Right atrium auricular region (tissue), 2 donors: ENCODE data around the gene TMC1. TPM values are rescaled to one million over a fixed set of nuclear protein-coding genes. Genes with fewer than 3 reads are reported as not detected.

Experiments used
- DNase-seq: peaks from one replicate; pipeline ENCODE4 v3.0.0-alpha.2; 2019; ENCODE audit warnings: low spot score
- H3K27ac ChIP-seq, 2 donors: fragments of 200-600 bp; sonication (generic); 1 replicate in 1 of 2; 2 replicates in 1 of 2; pipeline ENCODE4 v1.5.1; 2016 to 2019
- H3K27me3 ChIP-seq, 2 donors: fragments of 200-600 bp; sonication (generic); one replicate each; pipeline versions ENCODE4 v1.5.1 to v1.6.0; 2017 to 2019
- H3K36me3 ChIP-seq: fragments of 200-600 bp; sonication (generic); one replicate; pipeline ENCODE4 v1.5.1; 2016
- H3K4me1 ChIP-seq, 2 donors: fragments of 200-600 bp; sonication (generic); one replicate each; pipeline versions ENCODE4 v1.5.1 to v1.6.0; 2017 to 2019
- H3K4me3 ChIP-seq, 2 donors: fragments of 200-600 bp; sonication (generic); 1 replicate in 1 of 2; 2 replicates in 1 of 2; pipeline ENCODE4 v1.5.1; 2017 to 2019; ENCODE audit warnings: mild to moderate bottlenecking in 1 of 2, moderate library complexity in 1 of 2
- H3K9me3 ChIP-seq, 2 donors: fragments of 200-600 bp; sonication (generic); one replicate each; pipeline ENCODE4 v1.5.1; 2019
- total RNA-seq, 2 donors: library from RNA; depleted of rRNA; stranded (reverse); fragments of >200 nt; gene quantifications; one replicate each; pipeline ENCODE4 v1.1.0, GENCODE V29; 2016
- TF ChIP-seq, protein P1 (sequence below), 2 donors: fragments of 200-600 bp; sonication (generic); IDR thresholded peaks; one replicate each; pipeline ENCODE4 v1.5.1; 2019; ENCODE audit warnings: antibody characterized with exemption in 2 of 2

Gene TMC1
- total RNA-seq, 2 donors from 2014 or later: not detected

DNA sequence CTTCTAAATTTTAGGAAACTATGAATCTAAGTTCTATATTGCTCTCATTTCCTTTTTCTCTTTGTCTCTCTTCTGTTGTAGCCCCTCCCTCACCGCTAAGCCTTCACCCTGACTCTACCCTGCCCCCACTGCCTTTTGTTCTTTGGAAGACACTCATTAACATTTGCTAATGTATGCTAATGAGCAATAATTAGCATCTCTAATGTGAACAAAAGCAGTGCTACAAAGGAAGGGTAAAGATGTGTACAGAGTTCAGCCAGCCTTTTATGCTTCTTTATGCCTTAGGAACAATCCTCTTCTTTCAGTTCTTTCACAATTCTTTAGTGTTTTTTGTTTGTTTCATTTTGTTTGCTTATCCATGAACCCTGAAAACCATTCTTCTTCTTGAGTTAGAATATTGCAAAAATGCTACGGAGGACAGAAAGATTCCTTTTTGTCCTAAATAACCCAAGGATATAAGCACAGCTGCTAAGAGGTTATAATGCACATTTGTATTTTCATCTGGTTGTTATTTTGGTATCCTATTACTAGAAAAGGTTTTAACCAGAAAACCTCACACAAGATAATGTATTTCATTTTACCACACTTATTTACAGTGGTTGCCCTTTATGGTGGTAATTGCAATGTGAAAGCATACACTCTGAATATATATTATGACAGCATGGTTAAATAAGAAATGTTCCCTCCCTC lies 159.3 kb downstream of the TMC1 start:
- H3K27me3 ChIP-seq: no peaks in the 10 kb centered on the region
- H3K27ac ChIP-seq: no peak overlapping the region
- DNase-seq: no peak
- H3K4me3 ChIP-seq: no peak overlapping the region
- no peaks in the 10 kb centered on the region for H3K36me3 ChIP-seq
- H3K9me3 ChIP-seq: no peaks in the 10 kb centered on the region
- H3K4me1 ChIP-seq: no peaks in the 10 kb centered on the region
- TF ChIP-seq, protein P1, sequence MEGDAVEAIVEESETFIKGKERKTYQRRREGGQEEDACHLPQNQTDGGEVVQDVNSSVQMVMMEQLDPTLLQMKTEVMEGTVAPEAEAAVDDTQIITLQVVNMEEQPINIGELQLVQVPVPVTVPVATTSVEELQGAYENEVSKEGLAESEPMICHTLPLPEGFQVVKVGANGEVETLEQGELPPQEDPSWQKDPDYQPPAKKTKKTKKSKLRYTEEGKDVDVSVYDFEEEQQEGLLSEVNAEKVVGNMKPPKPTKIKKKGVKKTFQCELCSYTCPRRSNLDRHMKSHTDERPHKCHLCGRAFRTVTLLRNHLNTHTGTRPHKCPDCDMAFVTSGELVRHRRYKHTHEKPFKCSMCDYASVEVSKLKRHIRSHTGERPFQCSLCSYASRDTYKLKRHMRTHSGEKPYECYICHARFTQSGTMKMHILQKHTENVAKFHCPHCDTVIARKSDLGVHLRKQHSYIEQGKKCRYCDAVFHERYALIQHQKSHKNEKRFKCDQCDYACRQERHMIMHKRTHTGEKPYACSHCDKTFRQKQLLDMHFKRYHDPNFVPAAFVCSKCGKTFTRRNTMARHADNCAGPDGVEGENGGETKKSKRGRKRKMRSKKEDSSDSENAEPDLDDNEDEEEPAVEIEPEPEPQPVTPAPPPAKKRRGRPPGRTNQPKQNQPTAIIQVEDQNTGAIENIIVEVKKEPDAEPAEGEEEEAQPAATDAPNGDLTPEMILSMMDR (IDR thresholded peaks at IDR 0.05): no peak

DNA sequence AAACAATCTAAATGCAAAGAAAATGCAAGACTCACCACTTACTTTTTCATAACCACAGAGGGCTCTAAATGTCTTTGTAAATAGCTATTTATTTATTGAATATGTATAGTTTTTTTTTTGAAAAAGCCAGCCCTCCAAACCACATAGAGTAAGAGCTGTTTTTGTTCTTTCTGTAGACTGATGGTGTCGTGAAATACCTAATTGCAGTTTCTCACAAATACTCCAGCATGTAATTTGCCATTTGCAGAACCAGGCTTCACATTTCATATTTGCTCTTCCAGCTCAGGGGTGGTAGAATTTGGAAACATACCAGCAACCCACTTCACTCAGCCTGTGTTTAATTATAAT lies 159.8 kb downstream of the TMC1 start:
- H3K27ac ChIP-seq: no peak overlapping the region
- no peaks in the 10 kb centered on the region for H3K9me3 ChIP-seq
- DNase-seq: no peak
- no peaks in the 10 kb centered on the region for H3K36me3 ChIP-seq
- no peaks in the 10 kb centered on the region for H3K4me1 ChIP-seq
- H3K4me3 ChIP-seq: no peak overlapping the region
- TF ChIP-seq, protein P1 (IDR thresholded peaks at IDR 0.05): no peak
- H3K27me3 ChIP-seq: no peaks in the 10 kb centered on the region

DNA sequence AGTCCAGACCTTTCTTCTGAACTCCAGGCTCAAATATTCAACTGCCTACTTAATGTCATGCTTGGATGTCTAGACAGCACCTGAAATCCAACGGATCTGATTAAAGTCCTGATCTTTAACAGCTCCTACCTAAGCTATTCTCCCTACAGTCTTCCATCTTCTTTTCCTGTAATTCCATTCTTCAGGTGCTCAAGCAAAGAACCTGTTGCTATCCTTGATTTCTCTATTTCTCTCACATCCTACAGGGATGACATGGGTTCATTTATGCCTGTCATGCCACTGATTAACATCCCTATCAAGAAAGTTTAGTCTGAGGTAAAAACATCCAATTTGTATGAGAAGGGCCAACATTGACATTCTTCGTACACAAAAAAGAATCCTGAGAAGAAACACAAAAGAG lies 163.2 kb downstream of the TMC1 start:
- Histone ChIP-seq H3K27ac (no peak overlapping the region), H3K4me1 (no peaks in the 10 kb centered on the region), H3K27me3 (no peaks in the 10 kb centered on the region), H3K4me3 (no peak overlapping the region), H3K36me3 (no peaks in the 10 kb centered on the region), H3K9me3 (no peaks in the 10 kb centered on the region)
- TF ChIP-seq, protein P1 (IDR thresholded peaks at IDR 0.05): no peak
- DNase-seq: no peak

DNA sequence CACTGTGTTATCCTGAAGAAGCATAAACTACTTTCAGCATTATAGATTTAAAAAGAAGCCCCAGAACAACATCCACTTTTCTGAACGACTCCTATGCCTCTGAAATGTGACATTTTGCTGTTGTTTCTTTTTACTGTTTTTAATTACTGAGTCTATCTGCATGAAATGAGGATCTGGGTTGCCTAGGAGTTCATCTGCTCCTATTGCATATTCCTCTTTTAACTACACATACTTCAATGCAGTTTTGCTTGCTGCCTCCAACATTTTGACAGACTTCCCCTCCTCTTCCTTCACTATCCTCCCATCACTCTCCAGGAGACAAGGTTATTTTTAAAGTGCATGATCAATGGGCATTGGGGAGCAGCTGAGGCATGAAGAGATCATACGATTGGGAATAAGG lies 164.5 kb downstream of the TMC1 start:
- no peaks in the 10 kb centered on the region for H3K36me3 ChIP-seq
- H3K4me1 ChIP-seq: no peaks in the 10 kb centered on the region
- H3K9me3 ChIP-seq: no peaks in the 10 kb centered on the region
- no peak overlapping the region for H3K4me3 ChIP-seq
- DNase-seq: no peak
- TF ChIP-seq, protein P1 (IDR thresholded peaks at IDR 0.05): no peak
- no peak overlapping the region for H3K27ac ChIP-seq
- no peaks in the 10 kb centered on the region for H3K27me3 ChIP-seq

DNA sequence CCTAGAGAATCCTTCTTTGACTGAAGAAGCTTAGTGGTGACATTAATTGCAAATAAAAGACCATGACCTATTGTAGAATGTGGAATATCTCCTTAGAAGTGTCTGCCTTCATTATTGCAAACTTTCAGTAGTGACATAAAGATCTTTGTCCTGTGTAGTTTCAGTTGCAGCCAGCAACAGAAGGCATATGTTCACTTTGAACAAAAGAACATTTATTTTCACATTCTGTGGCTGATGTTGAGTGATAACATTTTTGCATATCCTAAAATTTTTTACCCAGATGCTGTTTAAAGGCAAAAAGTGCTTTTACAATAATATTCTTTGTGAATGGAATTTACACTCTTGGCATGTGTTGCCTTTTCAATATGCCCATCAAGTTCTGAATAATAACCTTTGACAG lies 165.9 kb downstream of the TMC1 start:
- Histone ChIP-seq H3K4me1 (no peaks in the 10 kb centered on the region), H3K4me3 (no peak overlapping the region), H3K27ac (no peak overlapping the region), H3K9me3 (no peaks in the 10 kb centered on the region), H3K36me3 (no peaks in the 10 kb centered on the region), H3K27me3 (no peaks in the 10 kb centered on the region)
- TF ChIP-seq, protein P1 (IDR thresholded peaks at IDR 0.05): no peak
- no peak for DNase-seq

DNA sequence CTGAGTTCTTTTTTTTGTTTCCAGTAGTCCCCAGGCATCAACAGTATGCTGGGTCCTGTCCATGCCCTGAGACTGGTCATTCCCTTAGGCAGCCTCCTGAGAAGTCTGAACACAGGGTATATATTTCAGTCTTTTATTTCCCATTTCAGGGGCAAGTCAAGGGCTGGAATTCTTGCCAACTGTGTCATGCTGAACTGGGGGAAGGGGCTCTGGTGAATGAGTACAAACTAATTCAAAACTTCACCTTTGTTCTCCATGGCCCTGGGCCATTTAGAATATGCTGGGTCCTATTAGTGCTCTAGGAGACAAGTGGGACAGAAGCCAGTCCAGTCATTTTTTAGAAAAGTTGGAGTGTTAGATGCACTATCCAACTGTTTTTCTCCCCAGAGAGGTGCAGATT lies 170.3 kb downstream of the TMC1 start:
- no peaks in the 10 kb centered on the region for H3K9me3 ChIP-seq
- H3K4me3 ChIP-seq: no peak overlapping the region
- no peaks in the 10 kb centered on the region for H3K4me1 ChIP-seq
- DNase-seq: no peak
- H3K27me3 ChIP-seq: no peaks in the 10 kb centered on the region
- no peak overlapping the region for H3K27ac ChIP-seq
- no peaks in the 10 kb centered on the region for H3K36me3 ChIP-seq
- TF ChIP-seq, protein P1 (IDR thresholded peaks at IDR 0.05): no peak
